ENCODE data around the gene MT1G.
"Not testable (repeated sequence)": the region's sequence is repeated elsewhere in the genome, so short reads cannot be mapped to it uniquely, and the experiment has no call there.

The MT1G gene

DNA sequence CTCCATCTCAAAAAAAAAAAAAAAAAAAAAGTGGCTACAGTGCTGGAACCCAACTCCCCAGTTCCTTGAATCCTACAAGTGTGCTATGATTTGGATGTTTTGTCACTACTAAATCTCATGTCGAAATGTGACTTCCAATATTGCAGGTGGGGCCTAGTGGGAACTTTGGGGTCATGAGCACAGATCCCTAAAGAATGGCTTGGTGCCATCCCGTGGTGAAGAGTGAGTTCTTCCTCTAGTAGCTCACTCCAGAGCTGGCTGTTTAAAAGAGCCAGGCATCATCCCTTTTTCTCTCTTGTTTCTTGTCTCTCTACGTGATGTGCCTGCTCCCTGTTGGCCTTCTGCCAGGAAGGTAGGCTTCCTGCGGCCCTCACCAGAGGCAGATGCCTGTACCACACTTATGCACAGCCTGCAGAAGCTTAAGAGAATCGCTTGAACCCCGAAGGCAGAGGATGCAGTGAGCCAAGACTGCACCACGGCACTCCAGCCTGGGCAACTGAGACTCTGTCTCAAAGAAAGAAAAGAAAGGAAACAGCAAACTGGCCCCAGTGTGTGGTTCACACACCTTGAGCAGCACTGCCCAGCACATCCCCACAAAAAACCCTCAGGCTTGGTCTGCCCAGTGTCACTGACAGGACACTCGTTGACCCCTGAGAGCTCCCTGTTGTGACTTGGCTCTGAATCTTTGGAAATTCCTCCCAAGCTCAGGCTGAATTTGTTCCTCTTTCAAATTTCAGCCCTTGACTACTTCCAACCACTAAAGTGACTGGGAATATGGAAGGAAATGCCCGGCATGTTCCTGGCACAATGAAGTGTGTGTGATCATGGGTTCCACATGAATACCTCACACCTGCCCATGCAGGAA, 39.1 kb downstream of the MT1G start:
- H3K4me3 ChIP-seq (ENCODE audit: low read length), result no peak overlapping the region
- TF ChIP-seq, protein P1, sequence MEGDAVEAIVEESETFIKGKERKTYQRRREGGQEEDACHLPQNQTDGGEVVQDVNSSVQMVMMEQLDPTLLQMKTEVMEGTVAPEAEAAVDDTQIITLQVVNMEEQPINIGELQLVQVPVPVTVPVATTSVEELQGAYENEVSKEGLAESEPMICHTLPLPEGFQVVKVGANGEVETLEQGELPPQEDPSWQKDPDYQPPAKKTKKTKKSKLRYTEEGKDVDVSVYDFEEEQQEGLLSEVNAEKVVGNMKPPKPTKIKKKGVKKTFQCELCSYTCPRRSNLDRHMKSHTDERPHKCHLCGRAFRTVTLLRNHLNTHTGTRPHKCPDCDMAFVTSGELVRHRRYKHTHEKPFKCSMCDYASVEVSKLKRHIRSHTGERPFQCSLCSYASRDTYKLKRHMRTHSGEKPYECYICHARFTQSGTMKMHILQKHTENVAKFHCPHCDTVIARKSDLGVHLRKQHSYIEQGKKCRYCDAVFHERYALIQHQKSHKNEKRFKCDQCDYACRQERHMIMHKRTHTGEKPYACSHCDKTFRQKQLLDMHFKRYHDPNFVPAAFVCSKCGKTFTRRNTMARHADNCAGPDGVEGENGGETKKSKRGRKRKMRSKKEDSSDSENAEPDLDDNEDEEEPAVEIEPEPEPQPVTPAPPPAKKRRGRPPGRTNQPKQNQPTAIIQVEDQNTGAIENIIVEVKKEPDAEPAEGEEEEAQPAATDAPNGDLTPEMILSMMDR (conservative IDR thresholded peaks at IDR 0.05; ENCODE audit: low read length), result no peak
- DNase-seq (ENCODE audit: low read depth), result peak; percentile 14

DNA sequence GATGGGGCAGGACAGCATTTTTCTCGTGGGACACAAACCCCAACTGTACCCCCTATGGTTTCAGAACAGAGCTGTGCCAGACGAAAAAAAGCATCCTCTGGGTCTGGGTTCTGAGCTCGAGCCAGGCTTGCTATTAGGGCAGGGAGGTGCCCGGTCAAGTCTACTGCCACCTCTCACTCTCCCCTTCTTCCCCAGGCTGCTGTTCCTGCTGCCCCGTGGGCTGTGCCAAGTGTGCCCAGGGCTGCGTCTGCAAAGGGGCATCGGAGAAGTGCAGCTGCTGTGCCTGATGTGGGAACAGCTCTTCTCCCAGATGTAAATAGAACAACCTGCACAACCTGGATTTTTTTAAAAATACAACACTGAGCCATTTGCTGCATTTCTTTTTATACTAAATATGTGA, 41.2 kb downstream of the MT1G start:
- peak overlapping the region; percentile 74 for H3K4me3 ChIP-seq (ENCODE audit: low read length)
- TF ChIP-seq, protein P1 (conservative IDR thresholded peaks at IDR 0.05; ENCODE audit: low read length), result no peak

DNA sequence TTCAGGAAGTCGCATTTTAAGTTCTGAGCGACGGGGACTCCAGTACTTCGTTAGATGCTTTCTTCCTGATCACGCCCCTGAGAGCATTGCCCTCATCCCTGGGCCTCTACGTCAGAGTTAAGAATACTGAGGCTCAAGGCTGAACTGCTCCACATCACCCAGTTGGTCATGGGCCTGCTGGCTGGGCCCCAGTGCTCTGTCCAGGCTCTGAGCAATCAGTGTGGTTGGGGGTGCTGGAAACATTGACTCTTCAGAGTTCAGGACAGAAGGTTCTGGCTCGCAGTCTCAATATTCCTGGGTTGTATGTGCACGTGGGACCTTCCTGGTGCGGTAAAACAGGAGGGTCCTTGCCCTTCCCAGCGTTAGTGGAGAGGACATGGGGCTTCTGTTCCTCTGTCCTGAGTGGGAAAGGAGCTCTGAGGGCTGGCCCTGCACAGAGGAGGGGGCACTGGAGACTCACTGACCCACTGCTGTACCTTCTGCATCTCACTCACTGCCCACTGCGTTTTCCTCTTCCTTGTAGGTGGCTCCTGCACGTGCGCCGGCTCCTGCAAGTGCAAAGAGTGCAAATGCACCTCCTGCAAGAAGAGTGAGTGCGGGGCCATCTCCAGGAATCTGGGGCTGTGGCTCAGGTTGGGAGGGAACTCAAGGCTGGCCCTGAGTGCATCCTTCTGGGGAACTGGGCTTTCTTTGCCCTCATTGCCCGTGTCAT, 41.8 kb downstream of the MT1G start:
- peak overlapping the region; percentile 74 for H3K4me3 ChIP-seq (ENCODE audit: low read length)
- DNase-seq (ENCODE audit: low read depth), result peak; percentile 74
- TF ChIP-seq, protein P1 (conservative IDR thresholded peaks at IDR 0.05; ENCODE audit: low read length), result no peak

More for the DNA sequence above, 41.2 kb downstream of the MT1G start:
- DNase-seq (ENCODE audit: low read depth), result no peak

DNA sequence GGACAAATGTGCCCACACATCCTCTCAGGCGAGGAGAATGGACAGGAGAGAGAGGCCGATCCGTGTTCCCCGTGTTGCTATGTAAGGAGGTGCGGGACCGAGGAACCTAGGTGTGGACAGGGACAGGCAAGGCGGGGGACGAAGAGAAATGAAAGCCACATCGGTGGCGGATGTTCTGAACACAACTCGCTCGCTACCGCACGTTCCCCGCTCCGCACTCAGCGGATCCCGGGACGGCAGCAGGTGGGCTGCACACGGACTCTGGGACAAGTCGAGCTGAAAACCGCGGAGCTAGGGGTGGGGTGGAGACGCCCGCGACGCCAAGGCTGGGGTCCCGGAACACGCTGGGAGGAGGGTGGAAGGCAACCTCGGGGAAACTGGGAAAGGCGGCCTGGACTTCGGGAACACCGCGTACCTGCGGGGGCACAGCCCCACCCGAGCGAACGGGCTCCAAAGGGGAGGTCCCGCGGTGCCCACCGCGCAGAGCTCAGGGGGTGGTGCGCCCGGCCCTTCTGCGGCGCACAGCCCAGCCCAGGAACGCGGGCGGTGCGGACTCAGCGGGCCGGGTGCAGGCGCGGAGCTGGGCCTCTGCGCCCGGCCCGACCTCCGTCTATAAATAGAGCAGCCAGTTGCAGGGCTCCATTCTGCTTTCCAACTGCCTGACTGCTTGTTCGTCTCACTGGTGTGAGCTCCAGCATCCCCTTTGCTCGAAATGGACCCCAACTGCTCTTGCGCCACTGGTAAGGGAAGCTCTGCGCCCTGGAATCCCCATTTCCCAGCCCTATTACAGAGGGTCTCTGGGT, 42.5 kb downstream of the MT1G start, which contains the start of gene MT1E:
MT1E (plus strand) TSS at position 642 of the 803 bp plus-strand sequence; CDS start at position 713, 71 bp downstream.
- DNase-seq (ENCODE audit: low read depth), result peak; percentile 80
- TF ChIP-seq, protein P1 (conservative IDR thresholded peaks at IDR 0.05; ENCODE audit: low read length), result no peak
- H3K4me3 ChIP-seq (ENCODE audit: low read length), result peak within 1 kb of the TSS; percentile 74

DNA sequence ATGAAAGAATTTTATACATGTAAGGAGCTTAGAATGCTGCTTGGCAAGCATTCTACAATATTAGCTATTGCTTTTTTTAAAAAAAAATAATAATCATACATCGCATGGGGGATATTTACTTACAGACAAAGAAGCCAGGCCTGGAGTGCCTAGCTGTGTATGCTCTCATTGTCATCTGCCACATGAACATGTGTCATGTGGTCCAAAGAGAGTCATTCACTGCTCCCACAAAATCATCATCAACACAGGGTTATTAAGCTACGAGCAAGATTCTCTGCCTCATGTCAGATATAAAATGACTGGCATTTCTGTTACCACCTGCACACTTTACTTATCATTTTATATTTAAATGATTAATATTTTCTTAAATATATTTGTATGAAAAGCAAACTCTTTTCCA, 44.2 kb downstream of the MT1G start:
- DNase-seq (ENCODE audit: low read depth), result no peak
- H3K4me3 ChIP-seq (ENCODE audit: low read length), result no peak overlapping the region
- TF ChIP-seq, protein P1 (conservative IDR thresholded peaks at IDR 0.05; ENCODE audit: low read length), result no peak

DNA sequence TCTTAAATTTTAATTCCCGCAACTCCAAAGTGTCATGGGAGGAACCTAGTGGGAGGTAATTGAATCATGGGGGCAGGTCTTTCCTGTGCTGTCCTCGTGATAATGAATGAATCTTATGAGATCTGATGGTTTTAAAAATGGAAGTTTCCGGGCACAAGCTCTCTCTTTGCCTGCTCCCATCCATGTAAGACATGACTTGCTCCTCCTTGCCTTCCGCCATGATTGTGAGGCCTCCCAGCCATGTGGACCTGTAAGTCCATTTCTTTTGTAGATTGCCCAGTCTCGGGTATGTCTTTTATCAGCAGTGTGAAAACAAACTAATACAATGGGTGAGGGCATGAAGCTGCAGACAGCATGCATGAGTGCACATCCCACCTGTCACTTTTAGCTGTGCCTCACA, 44.7 kb downstream of the MT1G start:
- not testable (repeated sequence) for DNase-seq (ENCODE audit: low read depth); H3K4me3 ChIP-seq (ENCODE audit: low read length)

DNA sequence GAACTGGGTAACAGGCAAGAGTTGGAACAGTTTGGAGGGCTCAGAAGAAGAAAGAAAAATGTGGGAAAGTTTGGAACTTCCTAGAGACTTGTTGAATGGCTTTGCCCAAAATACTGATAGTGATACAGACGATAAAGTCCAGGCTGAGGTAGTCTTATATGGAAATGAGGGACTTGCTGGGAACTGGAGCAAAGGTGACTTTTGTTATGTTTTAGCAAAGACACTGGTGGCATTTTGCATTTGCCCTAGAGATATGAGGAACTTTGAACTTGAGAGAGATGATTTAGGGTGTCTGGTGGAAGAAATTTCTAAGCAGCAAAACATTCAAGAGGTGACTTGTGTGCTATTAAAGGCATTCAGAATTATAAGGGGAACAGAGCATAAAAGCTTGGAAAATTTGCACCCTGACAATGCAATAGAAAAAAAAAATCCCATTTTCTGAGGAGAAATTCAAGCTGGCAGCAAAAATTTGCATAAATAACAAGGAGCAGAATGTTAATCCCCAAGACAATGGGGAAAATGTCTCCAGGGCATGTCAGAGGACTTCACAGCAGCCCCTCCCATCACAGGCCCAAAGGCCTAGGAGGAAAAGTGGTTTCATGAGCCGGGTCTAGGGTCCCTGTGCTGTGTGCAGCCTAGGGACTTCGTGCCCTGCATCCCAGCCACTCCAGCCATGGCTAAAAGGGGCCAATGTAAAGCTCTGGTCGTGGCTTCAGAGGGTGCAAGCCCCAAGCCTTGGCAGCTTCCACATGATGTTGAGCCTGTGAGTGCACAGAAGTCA, 46.0 kb downstream of the MT1G start:
- not testable (repeated sequence) for H3K4me3 ChIP-seq (ENCODE audit: low read length); DNase-seq (ENCODE audit: low read depth)
